Transverse colon (tissue), 4 donors: ENCODE data around the gene DISC1.

ENCODE experiments used
- POLR2AphosphoS5 ChIP-seq, 3 donors: sonication (generic); formaldehyde crosslinking; IDR thresholded peaks; one replicate each; pipeline ENCODE4 v1.6.1; 2016; ENCODE audit warnings: antibody characterized with exemption in 3 of 3
- TF ChIP-seq, protein P1 (sequence below), 5 experiments: fragments of 200-600 bp in 3 of 5; fragments of 450-650 bp in 2 of 5; sonication (generic) in 3 of 5; IDR thresholded peaks; 1 replicate in 2 of 5; 2 replicates in 3 of 5; pipeline ENCODE4 v1.5.1; 2016 to 2017; ENCODE audit warnings: antibody characterized with exemption in 5 of 5, inconsistent platforms in 3 of 5, mild to moderate bottlenecking in 2 of 5, moderate library complexity in 1 of 5

DNA sequence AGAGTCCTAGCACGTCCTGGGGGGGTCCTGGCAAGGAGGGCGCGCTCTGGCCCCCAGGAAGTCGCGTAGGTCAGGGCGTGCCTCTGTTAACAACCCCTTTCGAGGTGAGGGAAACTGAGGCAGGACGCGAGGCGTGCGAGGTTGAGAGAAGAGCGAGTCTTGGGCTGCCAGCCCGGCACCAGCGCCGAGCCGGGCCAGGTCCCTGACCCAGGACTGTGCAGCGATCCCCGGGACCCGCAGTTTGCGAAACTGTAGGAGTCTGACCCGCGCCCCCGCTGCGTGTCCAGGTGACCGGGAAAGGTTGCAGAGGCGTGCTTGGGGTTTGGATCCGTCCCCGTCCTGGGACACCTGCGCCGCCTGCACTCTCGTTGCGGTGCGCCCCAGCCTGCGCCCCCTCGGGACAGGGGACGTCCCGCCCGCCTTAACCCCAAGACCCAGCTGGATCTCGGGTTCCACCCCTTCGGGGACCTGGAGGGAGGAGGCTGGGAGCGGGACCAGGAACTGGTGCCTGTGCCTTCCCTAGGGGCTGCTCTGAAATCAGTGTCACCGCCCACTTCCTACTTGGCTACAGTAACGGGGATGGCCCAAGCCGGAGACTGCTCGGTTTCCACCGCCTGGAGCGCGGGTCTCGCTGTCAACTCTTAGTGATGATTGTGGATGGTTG lies 493 bp downstream of the DISC1 start:
- TF ChIP-seq, protein P1, sequence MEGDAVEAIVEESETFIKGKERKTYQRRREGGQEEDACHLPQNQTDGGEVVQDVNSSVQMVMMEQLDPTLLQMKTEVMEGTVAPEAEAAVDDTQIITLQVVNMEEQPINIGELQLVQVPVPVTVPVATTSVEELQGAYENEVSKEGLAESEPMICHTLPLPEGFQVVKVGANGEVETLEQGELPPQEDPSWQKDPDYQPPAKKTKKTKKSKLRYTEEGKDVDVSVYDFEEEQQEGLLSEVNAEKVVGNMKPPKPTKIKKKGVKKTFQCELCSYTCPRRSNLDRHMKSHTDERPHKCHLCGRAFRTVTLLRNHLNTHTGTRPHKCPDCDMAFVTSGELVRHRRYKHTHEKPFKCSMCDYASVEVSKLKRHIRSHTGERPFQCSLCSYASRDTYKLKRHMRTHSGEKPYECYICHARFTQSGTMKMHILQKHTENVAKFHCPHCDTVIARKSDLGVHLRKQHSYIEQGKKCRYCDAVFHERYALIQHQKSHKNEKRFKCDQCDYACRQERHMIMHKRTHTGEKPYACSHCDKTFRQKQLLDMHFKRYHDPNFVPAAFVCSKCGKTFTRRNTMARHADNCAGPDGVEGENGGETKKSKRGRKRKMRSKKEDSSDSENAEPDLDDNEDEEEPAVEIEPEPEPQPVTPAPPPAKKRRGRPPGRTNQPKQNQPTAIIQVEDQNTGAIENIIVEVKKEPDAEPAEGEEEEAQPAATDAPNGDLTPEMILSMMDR (IDR thresholded peaks at IDR 0.05) = no peak
- TF ChIP-seq POLR2AphosphoS5 (IDR thresholded peaks at IDR 0.05) = peak in 1 of 3 donors; percentile 19
